ENCODE results near the gene UST.
"Not testable (repeated sequence)": the region's sequence is repeated elsewhere in the genome, so short reads cannot be mapped to it uniquely, and the experiment has no call there.

Gene UST

DNA sequence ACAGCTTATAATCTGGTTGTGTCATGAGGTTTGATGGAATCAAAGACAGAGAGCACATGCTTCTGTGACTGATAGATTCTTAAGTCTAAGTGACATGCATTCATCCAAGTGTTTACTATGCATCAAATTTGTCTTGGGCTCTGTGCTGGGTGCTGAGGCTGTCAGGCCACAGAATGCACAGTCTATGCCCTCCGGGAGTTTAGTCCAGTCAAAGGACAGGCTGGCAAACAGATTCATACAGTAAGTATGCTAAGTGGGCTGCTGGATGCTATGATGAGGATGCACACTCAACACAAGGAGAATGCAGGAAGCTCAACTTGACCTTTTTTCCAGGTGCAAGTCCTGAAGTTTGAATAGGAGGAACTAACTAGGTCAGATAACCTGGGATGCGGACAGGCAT lies 146.7 kb downstream of the UST start:
- H3K27ac Mint-ChIP-seq, result no peak overlapping the region
- peaks cover 2% of the 10 kb centered on the region for H3K27me3 Mint-ChIP-seq (ENCODE audit: low read depth)
- no peaks in the 10 kb centered on the region for H3K9me3 Mint-ChIP-seq
- H3K4me1 Mint-ChIP-seq (ENCODE audit: low read depth), result peaks cover 3% of the 10 kb centered on the region
- no peak for DNase-seq (ENCODE audit: low spot score)
- no peaks in the 10 kb centered on the region for H3K36me3 Mint-ChIP-seq (ENCODE audit: low read depth)
- H3K4me3 Mint-ChIP-seq, result no peak overlapping the region

DNA sequence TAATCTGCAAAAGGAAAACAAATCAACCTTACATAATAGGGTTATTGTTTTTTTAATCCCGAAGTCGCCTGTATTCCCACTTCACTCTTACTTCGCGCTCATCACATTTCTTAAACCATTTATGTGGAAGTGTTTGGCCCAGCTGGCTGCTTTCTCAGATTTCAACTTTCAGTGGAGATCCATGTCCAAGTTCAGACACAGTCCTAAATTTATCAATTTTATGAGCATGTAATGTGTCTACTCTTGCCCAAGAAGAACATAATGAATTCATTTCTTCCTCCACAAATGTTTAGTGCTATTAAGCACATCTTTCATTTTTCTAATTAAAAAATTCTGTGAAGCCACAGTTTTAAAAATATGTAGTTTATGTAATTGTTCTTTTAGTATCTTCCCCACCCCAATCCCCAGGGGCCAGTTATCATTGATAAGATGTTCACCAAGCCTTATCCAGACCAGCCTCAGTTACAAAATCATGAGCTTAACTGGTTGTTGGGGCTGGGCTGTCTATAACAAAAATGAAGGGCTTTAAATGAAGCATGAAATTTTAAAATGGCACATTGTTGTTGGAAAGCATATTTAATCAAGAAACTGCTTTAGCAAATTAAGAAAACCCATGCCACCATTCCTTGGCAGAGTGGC lies 151.7 kb downstream of the UST start:
- Mint-ChIP-seq H3K27me3 (ENCODE audit: low read depth) (peaks cover 7% of the 10 kb centered on the region), H3K4me3 (no peak overlapping the region), H3K4me1 (ENCODE audit: low read depth) (no peaks in the 10 kb centered on the region), H3K27ac (no peak overlapping the region), H3K9me3 (no peaks in the 10 kb centered on the region), H3K36me3 (ENCODE audit: low read depth) (no peaks in the 10 kb centered on the region)
- no peak for DNase-seq (ENCODE audit: low spot score)

- no peak overlapping the region for H3K4me3 Mint-ChIP-seq
- H3K9me3 Mint-ChIP-seq, result no peaks in the 10 kb centered on the region
- peaks cover 15% of the 10 kb centered on the region for H3K27me3 Mint-ChIP-seq (ENCODE audit: low read depth)
- H3K4me1 Mint-ChIP-seq (ENCODE audit: low read depth), result no peaks in the 10 kb centered on the region
- H3K36me3 Mint-ChIP-seq (ENCODE audit: low read depth), result no peaks in the 10 kb centered on the region
- DNase-seq (ENCODE audit: low spot score), result no peak
- no peak overlapping the region for H3K27ac Mint-ChIP-seq
Measured at GRCh38 chr6:148904896-148905870, 158.4 kb downstream of the UST start.

DNA sequence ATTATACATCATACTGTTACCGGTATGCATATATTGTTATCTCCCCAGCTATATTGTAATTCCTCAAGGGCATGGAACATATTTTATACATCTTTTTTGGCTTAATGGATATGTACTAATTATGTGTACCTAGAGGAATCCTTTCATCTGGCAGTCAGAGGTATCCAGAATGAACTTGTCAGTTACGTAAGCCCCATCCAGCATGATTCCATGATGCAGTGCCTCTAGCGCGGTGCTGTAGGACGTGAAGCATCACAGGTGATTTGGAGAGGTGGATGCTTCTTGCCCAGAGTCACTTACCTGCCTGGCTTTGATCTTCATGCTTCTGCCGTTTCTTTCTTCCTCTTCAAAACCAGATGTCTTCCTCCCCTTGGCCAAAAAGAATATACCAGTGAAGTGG lies 159.1 kb downstream of the UST start:
- no peak overlapping the region for H3K27ac Mint-ChIP-seq
- H3K9me3 Mint-ChIP-seq, result no peaks in the 10 kb centered on the region
- H3K4me1 Mint-ChIP-seq (ENCODE audit: low read depth), result no peaks in the 10 kb centered on the region
- DNase-seq (ENCODE audit: low spot score), result no peak
- no peaks in the 10 kb centered on the region for H3K36me3 Mint-ChIP-seq (ENCODE audit: low read depth)
- H3K27me3 Mint-ChIP-seq (ENCODE audit: low read depth), result peaks cover 14% of the 10 kb centered on the region
- no peak overlapping the region for H3K4me3 Mint-ChIP-seq

GRCh38 chr6:148906386-148906785 lies 159.6 kb downstream of the UST start:
- no peaks in the 10 kb centered on the region for H3K9me3 Mint-ChIP-seq
- no peak overlapping the region for H3K27ac Mint-ChIP-seq
- no peak overlapping the region for H3K4me3 Mint-ChIP-seq
- H3K36me3 Mint-ChIP-seq (ENCODE audit: low read depth), result no peaks in the 10 kb centered on the region
- H3K4me1 Mint-ChIP-seq (ENCODE audit: low read depth), result no peaks in the 10 kb centered on the region
- DNase-seq (ENCODE audit: low spot score), result no peak
- H3K27me3 Mint-ChIP-seq (ENCODE audit: low read depth), result peaks cover 14% of the 10 kb centered on the region

GRCh38 chr6:148907573-148907972 lies 160.7 kb downstream of the UST start:
- H3K36me3 Mint-ChIP-seq (ENCODE audit: low read depth), result no peaks in the 10 kb centered on the region
- no peaks in the 10 kb centered on the region for H3K4me1 Mint-ChIP-seq (ENCODE audit: low read depth)
- no peak overlapping the region for H3K4me3 Mint-ChIP-seq
- no peak for DNase-seq (ENCODE audit: low spot score)
- H3K27ac Mint-ChIP-seq, result no peak overlapping the region
- no peaks in the 10 kb centered on the region for H3K9me3 Mint-ChIP-seq
- H3K27me3 Mint-ChIP-seq (ENCODE audit: low read depth), result peaks cover 15% of the 10 kb centered on the region

DNA sequence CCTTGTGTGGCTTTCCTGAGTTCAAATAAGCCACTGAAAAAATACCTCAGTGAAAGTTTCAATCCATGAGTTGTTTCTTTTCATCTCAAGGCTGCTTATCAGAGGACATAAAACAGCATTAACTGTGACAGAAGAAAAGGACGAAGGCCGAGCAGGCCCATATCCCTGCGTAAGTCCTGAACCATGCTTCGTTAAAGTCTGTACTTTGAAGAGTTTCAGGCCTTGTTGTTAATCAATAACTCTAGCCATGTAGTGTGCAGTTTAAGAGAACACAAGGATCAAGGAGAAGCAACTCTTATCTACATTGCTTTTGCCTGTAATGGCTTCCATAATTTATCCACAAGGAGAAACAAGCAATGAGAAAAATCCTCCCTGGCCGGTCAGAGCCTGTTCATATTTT lies 165.4 kb downstream of the UST start:
- H3K36me3 Mint-ChIP-seq (ENCODE audit: low read depth), result no peaks in the 10 kb centered on the region
- H3K27me3 Mint-ChIP-seq (ENCODE audit: low read depth), result peaks cover 3% of the 10 kb centered on the region
- no peak overlapping the region for H3K4me3 Mint-ChIP-seq
- no peaks in the 10 kb centered on the region for H3K9me3 Mint-ChIP-seq
- H3K4me1 Mint-ChIP-seq (ENCODE audit: low read depth), result no peaks in the 10 kb centered on the region
- DNase-seq (ENCODE audit: low spot score), result no peak
- H3K27ac Mint-ChIP-seq, result no peak overlapping the region

GRCh38 chr6:148915810-148916209 lies 169.0 kb downstream of the UST start:
- no peak overlapping the region for H3K4me3 Mint-ChIP-seq
- DNase-seq (ENCODE audit: low spot score), result no peak
- H3K9me3 Mint-ChIP-seq, result no peaks in the 10 kb centered on the region
- H3K27me3 Mint-ChIP-seq (ENCODE audit: low read depth), result peaks cover 3% of the 10 kb centered on the region
- H3K36me3 Mint-ChIP-seq (ENCODE audit: low read depth), result no peaks in the 10 kb centered on the region
- no peak overlapping the region for H3K27ac Mint-ChIP-seq
- no peaks in the 10 kb centered on the region for H3K4me1 Mint-ChIP-seq (ENCODE audit: low read depth)

DNA sequence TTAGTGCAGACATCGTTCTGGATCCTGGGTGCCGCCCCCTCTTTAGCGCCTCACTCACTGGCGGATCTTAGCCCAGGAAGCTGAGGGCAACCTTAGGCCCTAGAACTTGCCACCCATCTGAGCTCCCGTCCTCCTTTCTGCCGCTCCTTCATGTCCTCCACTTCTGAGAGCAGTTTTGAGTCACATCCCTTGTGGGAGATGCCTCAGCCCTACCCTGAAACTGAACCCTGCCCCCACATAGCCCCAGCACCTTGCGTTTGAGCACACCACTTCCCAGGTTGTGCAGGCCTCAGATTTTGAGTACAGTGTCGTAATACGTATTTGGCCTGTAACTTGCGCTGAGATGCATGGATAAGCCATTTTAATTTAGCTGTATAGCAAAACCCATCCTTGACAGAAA lies 169.7 kb downstream of the UST start:
- H3K27ac Mint-ChIP-seq; H3K4me1 Mint-ChIP-seq (ENCODE audit: low read depth); DNase-seq (ENCODE audit: low spot score); H3K36me3 Mint-ChIP-seq (ENCODE audit: low read depth); H3K9me3 Mint-ChIP-seq; H3K27me3 Mint-ChIP-seq (ENCODE audit: low read depth); H3K4me3 Mint-ChIP-seq: not testable (repeated sequence)

GRCh38 chr6:148924226-148925012 lies 177.6 kb downstream of the UST start:
- H3K4me1 Mint-ChIP-seq (ENCODE audit: low read depth), result no peaks in the 10 kb centered on the region
- peaks cover 22% of the 10 kb centered on the region for H3K27me3 Mint-ChIP-seq (ENCODE audit: low read depth)
- H3K9me3 Mint-ChIP-seq, result no peaks in the 10 kb centered on the region
- DNase-seq (ENCODE audit: low spot score), result no peak
- H3K4me3 Mint-ChIP-seq, result no peak overlapping the region
- no peaks in the 10 kb centered on the region for H3K36me3 Mint-ChIP-seq (ENCODE audit: low read depth)
- H3K27ac Mint-ChIP-seq, result no peak overlapping the region

- Mint-ChIP-seq H3K27ac (no peak overlapping the region), H3K9me3 (no peaks in the 10 kb centered on the region), H3K27me3 (ENCODE audit: low read depth) (peaks cover 22% of the 10 kb centered on the region), H3K36me3 (ENCODE audit: low read depth) (no peaks in the 10 kb centered on the region), H3K4me3 (no peak overlapping the region), H3K4me1 (ENCODE audit: low read depth) (no peaks in the 10 kb centered on the region)
- DNase-seq (ENCODE audit: low spot score), result no peak
Measured at GRCh38 chr6:148925701-148926100, 178.9 kb downstream of the UST start.

GRCh38 chr6:148926478-148926877 lies 179.6 kb downstream of the UST start:
- Mint-ChIP-seq H3K4me3 (no peak overlapping the region), H3K27ac (no peak overlapping the region), H3K9me3 (no peaks in the 10 kb centered on the region), H3K27me3 (ENCODE audit: low read depth) (peaks cover 22% of the 10 kb centered on the region), H3K4me1 (ENCODE audit: low read depth) (no peaks in the 10 kb centered on the region), H3K36me3 (ENCODE audit: low read depth) (no peaks in the 10 kb centered on the region)
- no peak for DNase-seq (ENCODE audit: low spot score)

GRCh38 chr6:148927586-148927985 lies 180.8 kb downstream of the UST start:
- Mint-ChIP-seq H3K27me3 (ENCODE audit: low read depth) (peaks cover 22% of the 10 kb centered on the region), H3K27ac (no peak overlapping the region), H3K9me3 (no peaks in the 10 kb centered on the region), H3K4me1 (ENCODE audit: low read depth) (no peaks in the 10 kb centered on the region), H3K36me3 (ENCODE audit: low read depth) (no peaks in the 10 kb centered on the region), H3K4me3 (no peak overlapping the region)
- DNase-seq (ENCODE audit: low spot score), result no peak

DNA sequence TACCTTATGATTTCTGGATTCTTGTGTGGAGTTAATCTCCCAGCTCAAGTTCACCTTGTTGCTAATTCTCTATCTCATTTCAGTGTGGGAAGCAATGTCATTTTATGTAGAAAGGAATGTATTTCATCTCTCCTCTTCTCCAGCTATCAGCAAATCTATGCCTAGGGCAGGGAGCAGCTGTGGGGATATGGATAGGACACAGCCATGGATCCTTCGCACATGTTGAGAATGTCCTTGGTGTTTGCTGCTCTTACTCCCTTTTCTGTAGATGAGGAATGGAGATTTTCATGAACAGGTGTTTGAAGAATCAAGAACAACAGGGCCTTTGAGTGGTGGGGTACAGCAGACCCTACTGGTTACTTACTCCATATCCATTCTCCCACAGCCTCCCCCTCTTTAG lies 182.0 kb downstream of the UST start:
- Mint-ChIP-seq H3K4me1 (ENCODE audit: low read depth) (no peaks in the 10 kb centered on the region), H3K27ac (no peak overlapping the region), H3K36me3 (ENCODE audit: low read depth) (no peaks in the 10 kb centered on the region), H3K27me3 (ENCODE audit: low read depth) (peaks cover 26% of the 10 kb centered on the region), H3K9me3 (no peaks in the 10 kb centered on the region), H3K4me3 (no peak overlapping the region)
- DNase-seq (ENCODE audit: low spot score), result no peak

Measured in T-helper 2 cell treated with Interferon-gamma antibody and Interleukin-4, amounts not matched to agents 5 μg/mL and 100 μg/mL, for 36 hours (primary cell).